Karpas-422 (cell line): Measurements from ENCODE around the gene PCP2. TPM values are rescaled to one million over a fixed set of nuclear protein-coding genes. Genes with fewer than 3 reads are reported as not detected.

ENCODE experiments used
- DNase-seq: peaks from one replicate; pipeline ENCODE4 v3.0.0-alpha.2; 2015
- H2AFZ ChIP-seq: fragments of 200-600 bp; sonication (generic); 2 replicates; pipeline ENCODE4 v1.6.1; 2014; ENCODE audit warnings: antibody characterized with exemption, low read length, mixed read lengths
- H3K27ac ChIP-seq: fragments of 200-600 bp; sonication (generic); 2 replicates; pipeline ENCODE4 v1.5.1; 2014; ENCODE audit warnings: mild to moderate bottlenecking, low read length, moderate library complexity
- H3K27me3 ChIP-seq: fragments of 200-600 bp; sonication (generic); 2 replicates; pipeline ENCODE4 v1.6.1; 2014; ENCODE audit warnings: low read length, mixed read lengths
- H3K36me3 ChIP-seq: fragments of 200-600 bp; sonication (generic); 2 replicates; pipeline ENCODE4 v1.6.1; 2014; ENCODE audit warnings: low read length, mixed read lengths; ENCODE audit not compliant: insufficient read depth
- H3K4me1 ChIP-seq: fragments of 200-600 bp; sonication (generic); 2 replicates; pipeline ENCODE4 v1.6.1; 2014; ENCODE audit warnings: mild to moderate bottlenecking, low read length, mixed read lengths
- H3K4me2 ChIP-seq: fragments of 200-600 bp; sonication (generic); 2 replicates; pipeline ENCODE4 v1.6.1; 2014; ENCODE audit warnings: low read length, low read depth, mild to moderate bottlenecking; ENCODE audit not compliant: poor library complexity, severe bottlenecking
- H3K4me3 ChIP-seq: fragments of 200-600 bp; sonication (generic); 2 replicates; pipeline ENCODE4 v1.5.1; 2014; ENCODE audit warnings: mild to moderate bottlenecking, antibody characterized with exemption, low read length, mixed read lengths
- H3K79me2 ChIP-seq: fragments of 200-600 bp; sonication (generic); 2 replicates; pipeline ENCODE4 v1.6.1; 2014; ENCODE audit warnings: mild to moderate bottlenecking, low read length, mixed read lengths
- H3K9ac ChIP-seq: fragments of 200-600 bp; sonication (generic); 2 replicates; pipeline ENCODE4 v1.6.0; 2014; ENCODE audit warnings: low read length
- H3K9me2 ChIP-seq: fragments of 200-600 bp; sonication (generic), shearing (Covaris generic); replicated peaks from 2 replicates; pipeline ENCODE4 v1.6.0; 2014; ENCODE audit warnings: mild to moderate bottlenecking, low read length, moderate library complexity; ENCODE audit not compliant: insufficient read depth
- H3K9me3 ChIP-seq: fragments of 300-700, 200-600 bp; sonication (generic); 2 replicates; pipeline ENCODE4 v1.6.1; 2014; ENCODE audit warnings: low read length, mixed read lengths
- H4K20me1 ChIP-seq: fragments of 200-600 bp; sonication (generic); 2 replicates; pipeline ENCODE4 v1.6.1; 2014; ENCODE audit warnings: mild to moderate bottlenecking, antibody characterized with exemption, low read length, low read depth; ENCODE audit not compliant: insufficient read depth
- total RNA-seq: library from RNA; depleted of rRNA; stranded (reverse); fragments of >200 nt; shearing (Covaris generic); gene quantifications from 2 replicates; pipeline ENCODE4 v1.2.3, GENCODE V29; 2014; ENCODE audit warnings: low replicate concordance

Gene PCP2
- total RNA-seq, 1 experiment from 2014 or later, result not detected

DNA sequence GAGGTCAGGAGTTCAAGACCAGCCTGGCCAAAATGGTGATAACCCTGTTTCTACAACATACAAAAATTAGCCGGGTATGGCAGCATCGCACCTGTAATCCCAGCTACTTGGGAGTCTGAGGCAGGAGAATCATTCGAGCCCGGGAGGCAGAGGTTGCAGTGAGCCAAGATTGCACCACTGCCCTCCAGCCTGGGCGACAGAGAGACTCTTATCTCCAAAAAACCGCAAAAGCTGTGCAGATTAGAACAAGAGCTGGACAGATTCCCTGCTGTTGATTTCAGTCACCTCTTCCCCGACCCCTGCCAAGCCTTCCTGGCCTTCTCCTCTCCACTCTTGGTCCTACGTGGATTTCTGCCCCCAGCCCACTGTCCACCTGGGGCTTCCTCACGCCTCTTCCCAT is 29.6 kb downstream of the PCP2 start:
- no peaks in the 10 kb centered on the region for H3K9me3 ChIP-seq
- no peak overlapping the region for H3K4me2 ChIP-seq
- H3K27ac ChIP-seq, result no peak overlapping the region
- DNase-seq, result no peak
- no peak overlapping the region for H2AFZ ChIP-seq
- H3K4me3 ChIP-seq, result no peak overlapping the region
- no peaks in the 10 kb centered on the region for H3K27me3 ChIP-seq
- no peaks in the 10 kb centered on the region for H3K79me2 ChIP-seq
- no peaks in the 10 kb centered on the region for H3K36me3 ChIP-seq
- H3K9ac ChIP-seq, result no peak overlapping the region
- no peaks in the 10 kb centered on the region for H4K20me1 ChIP-seq
- no peaks in the 10 kb centered on the region for H3K4me1 ChIP-seq
- H3K9me2 ChIP-seq, result no peaks in the 10 kb centered on the region

DNA sequence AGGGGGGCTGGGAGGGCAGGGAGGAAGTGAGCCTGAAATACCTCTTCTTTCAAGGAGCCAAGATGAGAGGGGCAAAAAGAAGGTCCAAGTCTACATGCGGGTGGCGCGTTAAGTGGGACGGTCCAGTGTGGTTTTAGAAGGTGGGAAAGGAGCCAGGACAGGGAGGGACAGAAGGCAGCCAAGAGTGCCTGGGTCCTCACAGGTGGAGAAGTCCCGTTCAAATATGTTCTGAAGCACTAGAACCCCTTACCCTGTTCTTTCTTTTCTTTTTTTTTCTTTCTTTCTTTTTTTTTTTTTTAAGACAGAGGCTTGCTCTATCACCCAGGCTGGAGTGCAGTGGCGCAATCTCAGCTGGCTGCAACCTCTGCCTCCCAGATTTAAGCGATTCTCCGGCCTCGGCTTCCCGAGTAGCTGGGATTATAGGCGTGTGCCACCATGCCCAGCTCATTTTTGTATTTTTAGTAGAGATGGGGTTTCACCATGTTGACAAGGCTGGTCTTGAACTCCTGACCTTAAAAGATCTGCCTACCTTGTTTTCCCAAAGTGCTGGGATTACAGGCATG is 30.5 kb downstream of the PCP2 start:
- no peaks in the 10 kb centered on the region for H3K9me3 ChIP-seq
- H3K9ac ChIP-seq, result no peak overlapping the region
- H4K20me1 ChIP-seq, result no peaks in the 10 kb centered on the region
- no peak overlapping the region for H2AFZ ChIP-seq
- no peaks in the 10 kb centered on the region for H3K36me3 ChIP-seq
- no peaks in the 10 kb centered on the region for H3K9me2 ChIP-seq
- DNase-seq, result no peak
- no peak overlapping the region for H3K4me3 ChIP-seq
- H3K79me2 ChIP-seq, result no peaks in the 10 kb centered on the region
- no peak overlapping the region for H3K27ac ChIP-seq
- H3K27me3 ChIP-seq, result no peaks in the 10 kb centered on the region
- no peaks in the 10 kb centered on the region for H3K4me1 ChIP-seq
- no peak overlapping the region for H3K4me2 ChIP-seq

DNA sequence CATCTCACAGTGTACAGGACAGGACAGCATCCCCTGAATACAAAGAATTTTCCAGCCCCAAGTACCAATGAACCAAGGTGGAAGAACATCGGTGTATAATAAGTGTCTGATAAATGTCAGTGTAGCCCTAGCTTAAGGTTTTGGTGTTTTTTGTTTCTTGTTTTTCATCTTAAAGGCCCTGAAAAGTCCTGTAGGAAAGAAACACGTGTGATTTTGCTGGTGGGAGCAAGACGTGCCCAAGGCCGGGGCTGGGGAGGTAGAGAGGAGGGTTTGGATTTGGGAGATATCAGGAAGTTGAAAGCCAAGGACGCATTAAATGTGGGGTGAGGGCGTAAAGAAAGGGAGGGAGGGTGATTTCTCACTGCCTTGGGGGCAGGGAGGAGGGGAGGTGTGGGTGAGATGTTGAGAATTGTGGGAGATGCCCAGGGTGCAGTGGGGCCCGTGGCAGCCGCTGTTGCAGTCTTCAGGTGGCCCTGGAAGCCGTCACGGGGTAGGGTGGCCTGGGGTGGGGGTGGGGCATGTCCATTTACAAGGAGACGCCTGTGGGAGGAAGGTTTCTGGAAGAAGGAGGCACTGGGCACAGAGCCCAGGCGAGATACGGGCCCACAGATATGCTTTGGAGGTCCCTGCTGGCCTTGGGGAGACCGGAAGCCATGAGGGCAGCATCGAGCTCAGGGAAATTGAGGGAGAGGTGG is 31.1 kb downstream of the PCP2 start:
- H3K27ac ChIP-seq, result no peak overlapping the region
- H3K9me2 ChIP-seq, result no peaks in the 10 kb centered on the region
- no peaks in the 10 kb centered on the region for H3K27me3 ChIP-seq
- H3K9me3 ChIP-seq, result no peaks in the 10 kb centered on the region
- no peaks in the 10 kb centered on the region for H3K79me2 ChIP-seq
- H3K4me3 ChIP-seq, result no peak overlapping the region
- H4K20me1 ChIP-seq, result no peaks in the 10 kb centered on the region
- no peak overlapping the region for H3K9ac ChIP-seq
- no peak for DNase-seq
- no peaks in the 10 kb centered on the region for H3K36me3 ChIP-seq
- H3K4me1 ChIP-seq, result no peaks in the 10 kb centered on the region
- no peak overlapping the region for H2AFZ ChIP-seq
- no peak overlapping the region for H3K4me2 ChIP-seq

DNA sequence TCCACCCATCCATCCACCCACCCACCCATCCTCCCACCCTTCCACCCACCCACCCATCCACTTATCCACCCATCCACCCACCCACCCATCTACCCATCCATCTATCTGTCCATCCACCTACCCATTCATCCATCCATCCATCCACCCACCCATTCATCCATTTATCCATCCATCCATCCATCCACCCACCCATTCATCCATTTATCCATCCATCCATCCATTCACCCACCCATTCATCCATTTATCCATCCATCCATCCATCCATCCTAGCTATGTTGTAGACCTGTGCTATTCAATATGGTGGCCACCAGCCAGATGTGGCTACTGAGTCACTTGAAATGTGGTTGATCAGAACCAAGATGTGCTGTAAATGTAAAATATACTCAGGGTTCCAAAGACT is 32.8 kb downstream of the PCP2 start:
- Histone ChIP-seq H3K9me2 (no peaks in the 10 kb centered on the region), H3K9ac (no peak overlapping the region), H4K20me1 (no peaks in the 10 kb centered on the region), H3K4me1 (no peaks in the 10 kb centered on the region), H3K79me2 (no peaks in the 10 kb centered on the region), H3K4me3 (no peak overlapping the region), H3K9me3 (no peaks in the 10 kb centered on the region), H3K36me3 (no peaks in the 10 kb centered on the region), H3K27me3 (no peaks in the 10 kb centered on the region), H3K4me2 (no peak overlapping the region), H2AFZ (no peak overlapping the region), H3K27ac (no peak overlapping the region)
- no peak for DNase-seq

DNA sequence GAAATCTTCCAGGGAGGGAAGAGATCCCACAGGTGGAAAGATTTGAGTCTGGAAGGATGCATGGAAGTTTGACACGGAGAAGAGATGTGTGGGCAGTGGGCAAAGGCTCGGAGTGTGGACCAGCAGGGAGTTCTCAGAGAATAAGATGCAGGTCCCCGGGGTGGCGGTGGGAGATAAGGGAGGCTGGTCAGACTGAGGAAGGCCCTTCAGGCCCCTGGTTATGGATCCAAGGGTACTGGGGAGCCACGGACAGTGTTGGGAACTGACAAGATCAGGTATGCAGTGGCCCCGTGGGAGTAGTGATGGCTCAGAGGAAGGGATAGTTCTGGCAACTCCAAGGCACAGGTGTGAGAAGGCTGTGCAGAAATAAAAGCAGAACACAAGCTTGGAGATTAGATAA is 35.3 kb downstream of the PCP2 start:
- no peaks in the 10 kb centered on the region for H3K79me2 ChIP-seq
- no peaks in the 10 kb centered on the region for H3K27me3 ChIP-seq
- no peak overlapping the region for H3K4me3 ChIP-seq
- H3K4me2 ChIP-seq, result no peak overlapping the region
- H3K9ac ChIP-seq, result no peak overlapping the region
- H3K9me3 ChIP-seq, result no peaks in the 10 kb centered on the region
- no peaks in the 10 kb centered on the region for H3K9me2 ChIP-seq
- no peak overlapping the region for H2AFZ ChIP-seq
- peak; percentile 32 for DNase-seq
- no peak overlapping the region for H3K27ac ChIP-seq
- H3K36me3 ChIP-seq, result no peaks in the 10 kb centered on the region
- no peaks in the 10 kb centered on the region for H3K4me1 ChIP-seq
- no peaks in the 10 kb centered on the region for H4K20me1 ChIP-seq

DNA sequence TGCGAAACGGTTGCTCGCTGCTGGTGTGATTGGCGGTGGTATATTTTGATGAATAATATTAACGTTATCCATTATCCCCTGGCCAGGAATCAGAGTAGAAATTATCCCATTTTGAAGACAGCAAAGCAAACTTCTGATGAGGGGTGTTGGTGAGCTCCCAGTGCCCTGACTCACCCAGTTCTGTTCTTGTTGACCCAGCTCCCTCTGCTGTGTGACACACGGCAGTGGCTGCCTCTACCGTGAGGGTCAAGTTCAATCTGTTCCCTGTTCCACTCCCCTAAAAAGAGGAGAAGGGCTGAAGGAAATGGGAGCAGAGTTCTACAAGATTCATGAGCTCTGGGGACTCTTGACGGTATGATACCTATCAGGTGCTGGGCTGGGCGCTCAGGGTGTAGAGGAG is 35.8 kb downstream of the PCP2 start:
- H3K4me1 ChIP-seq, result no peaks in the 10 kb centered on the region
- no peaks in the 10 kb centered on the region for H4K20me1 ChIP-seq
- no peak overlapping the region for H3K4me3 ChIP-seq
- no peaks in the 10 kb centered on the region for H3K79me2 ChIP-seq
- H3K27ac ChIP-seq, result no peak overlapping the region
- H3K4me2 ChIP-seq, result no peak overlapping the region
- H3K9me2 ChIP-seq, result no peaks in the 10 kb centered on the region
- H3K9me3 ChIP-seq, result no peaks in the 10 kb centered on the region
- H2AFZ ChIP-seq, result no peak overlapping the region
- DNase-seq, result no peak
- H3K27me3 ChIP-seq, result no peaks in the 10 kb centered on the region
- no peaks in the 10 kb centered on the region for H3K36me3 ChIP-seq
- no peak overlapping the region for H3K9ac ChIP-seq

DNA sequence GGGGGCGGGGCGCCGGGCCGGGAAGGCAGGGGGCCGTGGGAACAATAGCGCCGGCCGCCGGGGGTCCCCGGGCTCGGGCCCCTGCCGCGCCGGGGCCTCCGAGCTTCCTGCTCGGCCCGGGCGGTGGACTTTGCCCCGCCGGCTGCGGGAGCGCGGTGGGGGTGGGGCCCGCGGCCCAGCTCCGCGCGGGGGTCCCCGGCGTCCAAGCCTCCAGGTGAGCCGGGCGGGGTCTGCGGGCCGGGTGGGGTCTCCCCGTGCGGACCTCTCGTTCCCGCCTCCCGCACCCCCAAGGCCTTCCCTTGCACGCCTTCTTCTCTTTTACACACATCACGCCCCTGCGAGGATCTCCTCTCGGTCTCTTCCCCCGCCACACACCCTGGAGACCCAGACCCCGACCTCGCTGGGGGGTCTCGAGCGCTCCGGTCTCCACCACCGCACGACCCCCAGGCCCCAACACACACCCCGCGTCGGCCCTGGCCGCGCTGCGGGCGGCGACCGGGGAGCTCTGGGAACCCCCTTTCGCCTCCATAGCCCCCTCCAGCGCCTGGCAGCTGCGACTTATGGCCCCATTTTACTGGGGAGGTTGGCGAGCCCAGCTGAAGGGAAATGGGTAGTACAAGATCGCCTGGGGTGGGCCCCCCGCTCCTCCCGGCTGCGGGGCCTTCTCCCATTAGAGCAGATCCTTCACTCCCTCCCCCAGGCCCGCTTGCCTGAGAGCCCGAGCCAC is 37.1 kb downstream of the PCP2 start:
- Histone ChIP-seq H3K27ac (no peak overlapping the region), H3K4me2 (no peak overlapping the region), H3K9ac (no peak overlapping the region), H3K9me3 (no peaks in the 10 kb centered on the region), H3K36me3 (no peaks in the 10 kb centered on the region), H3K4me1 (no peaks in the 10 kb centered on the region), H3K9me2 (no peaks in the 10 kb centered on the region), H3K4me3 (no peak overlapping the region), H4K20me1 (no peaks in the 10 kb centered on the region), H3K27me3 (no peaks in the 10 kb centered on the region), H3K79me2 (no peaks in the 10 kb centered on the region), H2AFZ (no peak overlapping the region)
- no peak for DNase-seq

DNA sequence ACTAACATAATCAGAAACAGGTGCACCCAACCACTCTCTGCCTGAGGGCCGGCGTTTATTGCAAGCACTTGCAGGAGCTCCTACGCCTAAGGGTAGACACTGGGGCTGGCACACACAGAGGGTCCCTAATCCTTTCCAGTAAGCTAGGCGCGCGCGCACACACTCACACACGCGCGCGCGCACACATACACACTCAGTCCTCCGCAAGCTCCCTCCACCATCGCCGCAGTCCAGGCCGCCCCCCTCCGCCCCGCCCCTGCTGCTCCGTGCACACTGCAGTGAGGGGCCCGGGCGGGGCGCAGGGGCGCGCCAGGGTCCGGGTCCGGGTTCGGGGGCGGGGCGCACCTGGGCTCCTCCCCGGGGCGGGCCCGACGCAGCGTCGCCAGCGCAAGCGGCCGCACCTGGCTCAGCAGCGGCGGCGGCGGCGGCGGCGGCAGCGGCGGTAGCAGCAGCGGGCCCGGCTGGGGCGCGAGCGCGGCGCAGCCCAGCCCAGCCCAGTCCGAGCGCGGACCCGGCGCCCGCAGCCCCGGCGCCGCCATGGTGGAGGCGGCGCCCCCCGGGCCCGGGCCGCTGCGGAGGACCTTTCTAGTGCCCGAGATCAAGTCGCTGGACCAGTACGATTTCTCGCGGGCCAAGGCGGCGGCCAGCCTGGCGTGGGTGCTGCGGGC is 37.9 kb downstream of the PCP2 start, which contains the start of gene CAMSAP3:
Gene CAMSAP3, plus strand, starts transcription at position 398 of the 668 bp plus-strand sequence. Its CDS starts 140 bp downstream, at position 538.
- peak; percentile 47 for DNase-seq
- no peak within 1 kb of the TSS for H3K27ac ChIP-seq
- no peak within 1 kb of the TSS for H3K4me3 ChIP-seq

More for the DNA sequence above, 37.9 kb downstream of the PCP2 start, which contains the start of gene CAMSAP3:
- H3K9me2 ChIP-seq, result no peaks in the 10 kb centered on the region
- H3K9me3 ChIP-seq, result no peaks in the 10 kb centered on the region
- no peaks in the 10 kb centered on the region for H3K36me3 ChIP-seq
- H3K9ac ChIP-seq, result no peak within 1 kb of the TSS
- H3K4me2 ChIP-seq, result no peak within 1 kb of the TSS
- no peaks in the 10 kb centered on the region for H4K20me1 ChIP-seq
- no peaks in the 10 kb centered on the region for H3K27me3 ChIP-seq
- H3K4me1 ChIP-seq, result no peaks in the 10 kb centered on the region
- no peaks in the 10 kb centered on the region for H3K79me2 ChIP-seq
- H2AFZ ChIP-seq, result no peak within 1 kb of the TSS
